Measurements from ENCODE around the gene CREB3L2. TPM values are rescaled to one million over a fixed set of nuclear protein-coding genes. Genes with fewer than 3 reads are reported as not detected.

CREB3L2 gene
- total RNA-seq, 1 experiment from 2014 or later: 60.6 TPM

GRCh38 chr7:137886746-137887145 lies 115.1 kb downstream of the CREB3L2 start:
- Mint-ChIP-seq H3K4me1 (peaks cover 22% of the 10 kb centered on the region), H3K27ac (no peak overlapping the region), H3K36me3 (peaks cover 50% of the 10 kb centered on the region), H3K4me3 (no peak overlapping the region), H3K27me3 (ENCODE audit: low read depth) (no peaks in the 10 kb centered on the region), H3K9me3 (peaks cover 6% of the 10 kb centered on the region)
- CTCF ChIA-PET: interaction anchor here (1.6 kb wide), 1 partner anchor 115 kb away, joined by 4 read pairs; the partner anchor contains the start of gene CREB3L2
- TF ChIP-seq ELF4 (CRISPR knock-in tag; IDR thresholded peaks at IDR 0.05; ENCODE audit: low read depth) (no peak), ZNF423 (CRISPR knock-in tag; IDR thresholded peaks at IDR 0.05) (no peak), MXD4 (CRISPR knock-in tag; IDR thresholded peaks at IDR 0.05; ENCODE audit: borderline replicate concordance) (no peak), E2F5 (CRISPR knock-in tag; IDR thresholded peaks at IDR 0.05) (no peak), ATF3 (CRISPR knock-in tag; conservative IDR thresholded peaks at IDR 0.05) (no peak), ARID4B (CRISPR knock-in tag; IDR thresholded peaks at IDR 0.05; ENCODE audit: borderline replicate concordance) (no peak), FOXK1 (CRISPR knock-in tag; IDR thresholded peaks at IDR 0.05) (no peak), ZBTB21 (CRISPR knock-in tag; IDR thresholded peaks at IDR 0.05; ENCODE audit: borderline replicate concordance) (no peak), AFF4 (CRISPR knock-in tag; IDR thresholded peaks at IDR 0.05; ENCODE audit: borderline replicate concordance) (no peak), GRHL2 (CRISPR knock-in tag; IDR thresholded peaks at IDR 0.05; ENCODE audit: insufficient replicate concordance, severe bottlenecking) (no peak), CREM (CRISPR knock-in tag; IDR thresholded peaks at IDR 0.05) (no peak), OVOL2 (CRISPR knock-in tag; IDR thresholded peaks at IDR 0.05; ENCODE audit: borderline replicate concordance) (no peak), SMAD3 (CRISPR knock-in tag; IDR thresholded peaks at IDR 0.05; ENCODE audit: borderline replicate concordance) (no peak), USF1 (CRISPR knock-in tag; IDR thresholded peaks at IDR 0.05) (no peak), ATF2 (CRISPR knock-in tag; IDR thresholded peaks at IDR 0.05; ENCODE audit: borderline replicate concordance, low read depth) (no peak), ZNF317 (CRISPR knock-in tag; IDR thresholded peaks at IDR 0.05; ENCODE audit: borderline replicate concordance, low read depth) (no peak), NR1H2 (CRISPR knock-in tag; IDR thresholded peaks at IDR 0.05) (no peak), ZNF232 (CRISPR knock-in tag; IDR thresholded peaks at IDR 0.05) (no peak), RELA (CRISPR knock-in tag; IDR thresholded peaks at IDR 0.05; ENCODE audit: borderline replicate concordance) (no peak)
- no peak for DNase-seq (ENCODE audit: low spot score)
- POLR2A ChIA-PET: no interaction called here
- peak; percentile 13; the same call in 1 of the 2 replicates for ATAC-seq
